H1 (cell line): ENCODE measurements around the gene IREB2. TPM values are rescaled to one million over a fixed set of nuclear protein-coding genes. Genes with fewer than 3 reads are reported as not detected.

Experiments used
- CTCF ChIA-PET: fragments of 300-600 bp; sonication (Branson Sonifier 250); formaldehyde crosslinking; loops from one replicate; lab custom pipeline; 2021; ENCODE audit not compliant: partially characterized antibody; lab: Charles Lee
- POLR2A ChIA-PET: fragments of 300-600 bp; sonication (Branson Sonifier 250); formaldehyde crosslinking; loops from one replicate; lab custom pipeline; 2021; ENCODE audit warnings: inconsistent platforms; ENCODE audit not compliant: partially characterized antibody; lab: Charles Lee
- DNase-seq, 2 experiments: peaks; one replicate each; pipeline versions ENCODE4 v3.0.0 to v3.0.0-alpha.2; 2010 to 2022; ENCODE audit warnings: low spot score in 2 of 2, low read depth in 1 of 2, mixed read lengths in 1 of 2
- FAIRE-seq: peaks from 2 replicates; lab custom pipeline; 2011; peaks lifted over from hg19 to GRCh38; lab: Jason Lieb, UNC
- H2AFZ ChIP-seq: 2 replicates; pipeline ENCODE4 v1.8.1; 2012; ENCODE audit warnings: low read length, inconsistent platforms
- H2AK5ac ChIP-seq: 2 replicates; pipeline ENCODE4 v1.6.1; 2013; ENCODE audit warnings: low read depth, low read length
- H2BK120ac ChIP-seq: replicated peaks from 2 replicates; pipeline ENCODE3; 2013; ENCODE audit warnings: low read depth, low read length, inconsistent platforms
- H2BK12ac ChIP-seq: 2 replicates; pipeline ENCODE4 v1.6.1; 2013; ENCODE audit warnings: low read depth, low read length
- H2BK15ac ChIP-seq: 2 replicates; pipeline ENCODE4 v1.6.1; 2013; ENCODE audit warnings: low read length
- H2BK20ac ChIP-seq: 2 replicates; pipeline ENCODE4 v1.6.1; 2013; ENCODE audit warnings: low read length
- H2BK5ac ChIP-seq: 2 replicates; pipeline ENCODE4 v1.6.1; 2013; ENCODE audit warnings: low read depth, low read length
- H3K14ac ChIP-seq: 2 replicates; pipeline ENCODE4 v1.6.1; 2013; ENCODE audit warnings: inconsistent platforms; ENCODE audit not compliant: insufficient read length
- H3K18ac ChIP-seq: 2 replicates; pipeline ENCODE4 v1.6.1; 2013; ENCODE audit warnings: low read length; ENCODE audit errors: extremely low read depth
- H3K23ac ChIP-seq: 2 replicates; pipeline ENCODE4 v1.6.1; 2013; ENCODE audit warnings: inconsistent platforms; ENCODE audit not compliant: insufficient read length
- H3K23me2 ChIP-seq: 2 replicates; pipeline ENCODE4 v1.6.1; 2013; ENCODE audit warnings: low read depth, low read length
- H3K27ac ChIP-seq: 2 replicates; pipeline ENCODE4 v1.6.1; 2011; ENCODE audit warnings: low read depth, low read length, inconsistent platforms
- H3K27me3 ChIP-seq, 4 experiments: replicated peaks in 1 of 4; 1 replicate in 1 of 4; 2 replicates in 3 of 4; pipeline versions ENCODE4 v1.6.1 to v1.8.1; 2011 to 2013; ENCODE audit warnings: low read length in 3 of 4, mild to moderate bottlenecking in 3 of 4, inconsistent platforms in 2 of 4, mixed read lengths in 2 of 4, moderate library complexity in 1 of 4; ENCODE audit not compliant: control insufficient read depth in 3 of 4, insufficient read depth in 3 of 4; ENCODE audit errors: extremely low read depth in 1 of 4
- H3K36me3 ChIP-seq, 4 experiments: 2 replicates each; pipeline versions ENCODE4 v1.6.1 to v1.8.1; 2011 to 2013; ENCODE audit warnings: mild to moderate bottlenecking in 4 of 4, low read length in 3 of 4, moderate library complexity in 2 of 4, control low read depth in 1 of 4, inconsistent platforms in 1 of 4; ENCODE audit not compliant: insufficient read depth in 4 of 4, control insufficient read depth in 2 of 4
- H3K4ac ChIP-seq: replicated peaks from 2 replicates; pipeline ENCODE3; 2013; ENCODE audit warnings: low read length, low read depth, mixed read lengths, inconsistent platforms; ENCODE audit not compliant: insufficient read length
- H3K4me1 ChIP-seq, 4 experiments: replicated peaks in 1 of 4; 1 replicate in 1 of 4; 2 replicates in 3 of 4; pipeline versions ENCODE4 v1.6.1 to v1.8.1; 2011 to 2013; ENCODE audit warnings: low read length in 3 of 4, inconsistent platforms in 2 of 4, mixed read lengths in 1 of 4; ENCODE audit not compliant: insufficient read depth in 4 of 4, control insufficient read depth in 3 of 4
- H3K4me2 ChIP-seq, 2 experiments: 2 replicates each; pipeline versions ENCODE4 v1.6.1 to v1.8.1; 2011 to 2013; ENCODE audit warnings: low read depth in 2 of 2, low read length in 2 of 2, control low read depth in 1 of 2, inconsistent platforms in 1 of 2, mild to moderate bottlenecking in 1 of 2; ENCODE audit not compliant: insufficient read depth in 1 of 2
- H3K4me3 ChIP-seq, 4 experiments: fragments of 200-600, 300-600 bp in 1 of 4; sonication (generic), shearing (Covaris generic), sonication (Bioruptor Twin) in 1 of 4; 2 replicates each; pipeline versions ENCODE4 v1.5.1 to v1.8.1; 2011 to 2016; ENCODE audit warnings: low read length in 4 of 4, low read depth in 3 of 4, control low read depth in 2 of 4, inconsistent platforms in 2 of 4, mild to moderate bottlenecking in 2 of 4, mixed read lengths in 1 of 4, moderate library complexity in 1 of 4; ENCODE audit not compliant: insufficient read depth in 2 of 4; ENCODE audit errors: extremely low read depth in 1 of 4
- H3K56ac ChIP-seq: replicated peaks from 2 replicates; pipeline ENCODE3; 2013; ENCODE audit warnings: low read depth, mild to moderate bottlenecking, mixed read lengths, low read length, inconsistent platforms; ENCODE audit not compliant: insufficient read length
- H3K79me1 ChIP-seq: 2 replicates; pipeline ENCODE4 v1.6.1; 2013; ENCODE audit warnings: low read depth, low read length, control low read depth
- H3K79me2 ChIP-seq, 2 experiments: 2 replicates each; pipeline versions ENCODE4 v1.6.1 to v1.8.1; 2012 to 2013; ENCODE audit warnings: low read length in 2 of 2, mild to moderate bottlenecking in 2 of 2, inconsistent platforms in 1 of 2; ENCODE audit not compliant: insufficient read depth in 2 of 2, control insufficient read depth in 1 of 2
- H3K9ac ChIP-seq, 4 experiments: replicated peaks in 1 of 4; 1 replicate in 1 of 4; 2 replicates in 3 of 4; pipeline versions ENCODE4 v1.6.1 to v1.8.1; 2011 to 2013; ENCODE audit warnings: low read depth in 3 of 4, low read length in 3 of 4, control low read depth in 2 of 4, mild to moderate bottlenecking in 2 of 4, moderate library complexity in 2 of 4, inconsistent platforms in 1 of 4; ENCODE audit errors: extremely low read depth in 1 of 4
- H3K9me3 ChIP-seq, 2 experiments: 2 replicates each; pipeline versions ENCODE4 v1.6.1 to v1.8.1; 2012 to 2013; ENCODE audit warnings: mild to moderate bottlenecking in 2 of 2, moderate library complexity in 2 of 2, control low read depth in 1 of 2, inconsistent platforms in 1 of 2, low read depth in 1 of 2, low read length in 1 of 2, mixed read lengths in 1 of 2; ENCODE audit not compliant: insufficient read depth in 2 of 2
- H4K20me1 ChIP-seq, 2 experiments: replicated peaks in 1 of 2; 2 replicates each; pipeline versions ENCODE3 to v1.8.1; 2011 to 2013; ENCODE audit warnings: inconsistent platforms in 2 of 2, low read length in 2 of 2, mild to moderate bottlenecking in 1 of 2; ENCODE audit not compliant: insufficient read depth in 2 of 2, control insufficient read depth in 1 of 2
- H4K5ac ChIP-seq: 2 replicates; pipeline ENCODE4 v1.6.1; 2013; ENCODE audit warnings: low read length, low read depth, mixed read lengths, inconsistent platforms; ENCODE audit not compliant: insufficient read length
- H4K8ac ChIP-seq: 2 replicates; pipeline ENCODE4 v1.8.0; 2013; ENCODE audit warnings: mild to moderate bottlenecking, moderate library complexity, low read length, inconsistent platforms; ENCODE audit not compliant: insufficient read depth; ENCODE audit errors: extremely low read depth
- H4K91ac ChIP-seq: replicated peaks from 2 replicates; pipeline ENCODE3; 2013; ENCODE audit warnings: low read length, mixed read lengths, inconsistent platforms; ENCODE audit not compliant: insufficient read length
- CBX5 ChIP-seq: fragments of 300-800, 300-1000 bp; sonication (generic); IDR thresholded peaks from 2 replicates; pipeline ENCODE4 v1.7.1; 2016; ENCODE audit warnings: antibody characterized with exemption, low read length, low read depth
- CHD2 ChIP-seq: IDR thresholded peaks from 2 replicates; pipeline ENCODE4 v1.6.1; 2012; ENCODE audit warnings: low read length, improper control_type of control experiment
- GTF2F1 ChIP-seq: IDR thresholded peaks from 2 replicates; pipeline ENCODE4 v1.6.1; 2012; ENCODE audit warnings: low read depth, low read length, improper control_type of control experiment, borderline replicate concordance
- HDAC6 ChIP-seq: IDR thresholded peaks from one replicate; pipeline ENCODE4 v1.7.1; 2012; ENCODE audit warnings: low read depth, mild to moderate bottlenecking, inconsistent platforms, low read length, moderate library complexity
- MAX ChIP-seq: IDR thresholded peaks from 2 replicates; pipeline ENCODE4 v1.6.1; 2012; ENCODE audit warnings: inconsistent platforms
- SP2 ChIP-seq: IDR thresholded peaks from 2 replicates; pipeline ENCODE4 v1.6.1; 2012; ENCODE audit warnings: mild to moderate bottlenecking, low read length, inconsistent platforms
- WGBS, 2 experiments: shearing (Covaris generic) in 1 of 2; methylation state at CpG; one replicate each; pipeline versions ENCODE4 v1.1.6 to v1.1.7; 2013 to 2015; ENCODE audit warnings: low lambda C conversion rate in 2 of 2, mixed read lengths in 2 of 2, inconsistent platforms in 1 of 2, low coverage in 1 of 2, missing lambda C conversion rate in 1 of 2; ENCODE audit not compliant: insufficient replicate concordance in 2 of 2, insufficient coverage in 1 of 2, insufficient read length in 1 of 2; ENCODE audit errors: extremely low coverage in 1 of 2, missing lambda C conversion rate in 1 of 2; 5-methylcytosine and 5-hydroxymethylcytosine counted together
- polyA plus RNA-seq, 7 experiments: library from polyadenylated mRNA; depleted of rRNA in 3 of 7; stranded (reverse) in 5 of 7; unstranded in 2 of 7; fragments of >200 nt in 5 of 7; fragments of 200-250 nt in 2 of 7; gene quantifications; 1 replicate in 5 of 7; 2 replicates in 1 of 7; 4 replicates in 1 of 7; pipeline versions ENCODE4 v1.2.1 to v1.2.3, GENCODE V29; 2011 to 2013; ENCODE audit warnings: missing spikeins in 2 of 7, mixed read lengths in 2 of 7
- total RNA-seq: library from RNA; stranded (reverse); fragmentation: NEBNext Ultra II Directional; extraction: Animal tissue kit (Norgen Biotek cat#: 25700); gene quantifications from 2 replicates; pipeline ENCODE4 v1.2.1, GENCODE V29; 2021
- TF ChIP-seq, protein P1 (sequence below): IDR thresholded peaks from 2 replicates; pipeline ENCODE4 v1.6.1; 2012; ENCODE audit warnings: low read length, inconsistent platforms

IREB2 gene
- total and polyA plus RNA-seq, 2 of the 8 experiments (the other 6 are each of a cell fraction or from before 2014, with no cell fraction given): 21.0 to 103 TPM

DNA sequence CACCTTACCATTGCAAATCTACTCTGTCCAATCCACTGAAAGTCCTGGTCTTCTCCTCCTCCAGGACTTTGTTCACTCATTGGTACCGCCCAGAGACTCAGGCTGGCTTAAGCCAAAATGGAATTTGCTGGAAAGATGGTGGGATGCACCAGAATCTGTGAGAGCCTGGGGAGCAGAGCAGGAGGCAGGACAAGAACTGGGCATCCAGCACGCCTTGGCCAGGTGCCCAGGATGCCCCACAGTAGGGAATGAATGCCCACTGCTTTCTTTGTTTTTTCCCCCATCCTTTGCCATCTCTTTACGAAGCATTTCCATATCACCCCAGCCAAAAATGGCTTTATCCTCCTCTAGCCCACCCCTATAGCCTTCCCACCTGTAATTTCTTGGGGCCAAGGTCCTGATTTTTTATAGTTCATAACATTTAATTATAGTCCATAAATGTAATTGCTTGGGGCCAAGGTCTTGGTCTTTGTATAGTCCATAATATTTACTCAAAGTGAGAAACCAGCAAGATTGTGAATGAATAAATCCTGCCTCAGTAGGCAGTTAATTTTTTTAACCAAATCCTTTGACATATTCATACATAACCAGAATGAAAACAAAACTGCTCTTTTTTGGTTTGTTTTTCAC lies 23.3 kb upstream of the IREB2 start:
- Histone ChIP-seq H3K18ac (no peak overlapping the region), H3K56ac (no peak overlapping the region), H3K4ac (no peak overlapping the region), H3K27ac (no peak overlapping the region), H3K9ac (no peak overlapping the region), H3K9me3 (peaks cover 0 to 6% of the 10 kb centered on the region in 2 experiments; a peak in 1 of 4 replicates), H3K4me3 (no peak overlapping the region), H2BK120ac (no peak overlapping the region), H3K4me2 (no peak overlapping the region), H3K23me2 (no peaks in the 10 kb centered on the region), H4K8ac (no peak overlapping the region), H4K20me1 (no peaks in the 10 kb centered on the region), H4K5ac (no peak overlapping the region), H3K27me3 (no peaks in the 10 kb centered on the region), H3K79me1 (no peaks in the 10 kb centered on the region), H3K36me3 (no peaks in the 10 kb centered on the region), H2AFZ (0 out of 2 replicates have a peak overlapping the region, but pooled peaks have one; percentile 41), H3K4me1 (peaks cover 0 to 4% (median under 1%) of the 10 kb centered on the region in 4 experiments; a peak in 3 of 7 replicates), H2AK5ac (no peak overlapping the region), H2BK12ac (no peak overlapping the region), H3K14ac (no peak overlapping the region), H2BK20ac (no peak overlapping the region), H2BK5ac (no peak overlapping the region), H4K91ac (no peak overlapping the region), H3K23ac (no peak overlapping the region), H3K79me2 (no peaks in the 10 kb centered on the region), H2BK15ac (no peak overlapping the region)
- DNase-seq: no peak
- TF ChIP-seq HDAC6 (no peak), SP2 (no peak), MAX (no peak), GTF2F1 (no peak), CHD2 (no peak), CBX5 (no peak)
- TF ChIP-seq, protein P1, sequence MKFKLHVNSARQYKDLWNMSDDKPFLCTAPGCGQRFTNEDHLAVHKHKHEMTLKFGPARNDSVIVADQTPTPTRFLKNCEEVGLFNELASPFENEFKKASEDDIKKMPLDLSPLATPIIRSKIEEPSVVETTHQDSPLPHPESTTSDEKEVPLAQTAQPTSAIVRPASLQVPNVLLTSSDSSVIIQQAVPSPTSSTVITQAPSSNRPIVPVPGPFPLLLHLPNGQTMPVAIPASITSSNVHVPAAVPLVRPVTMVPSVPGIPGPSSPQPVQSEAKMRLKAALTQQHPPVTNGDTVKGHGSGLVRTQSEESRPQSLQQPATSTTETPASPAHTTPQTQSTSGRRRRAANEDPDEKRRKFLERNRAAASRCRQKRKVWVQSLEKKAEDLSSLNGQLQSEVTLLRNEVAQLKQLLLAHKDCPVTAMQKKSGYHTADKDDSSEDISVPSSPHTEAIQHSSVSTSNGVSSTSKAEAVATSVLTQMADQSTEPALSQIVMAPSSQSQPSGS: no peak
- POLR2A ChIA-PET: interaction anchor here (1.0 to 2.2 kb wide), 5 partner anchors 9 to 99 kb away, joined by 3 to 10 read pairs (median 4); partner anchors contain the start of gene IREB2
- 85% methylated on average over 3 of the region's 3 CpGs; no CpG with 5 or more reads in 1 of the 2 experiments for WGBS, 2 experiments
- CTCF ChIA-PET: interaction anchor here (0.7 to 20.7 kb wide), 17 partner anchors 7 to 281 kb away, joined by 3 to 240 read pairs (median 5); no protein-coding TSS in a partner anchor
- no peak for FAIRE-seq
